OCI-LY3 (cell line): ENCODE data around the gene FZD4.
"Not testable (repeated sequence)": the region's sequence is repeated elsewhere in the genome, so short reads cannot be mapped to it uniquely, and the experiment has no call there.

Source experiments
- CTCF ChIP-seq: fragments of 200-600, 300-600 bp; sonication (generic); IDR thresholded peaks from 2 replicates; pipeline ENCODE4 v1.5.1; 2014; ENCODE audit warnings: antibody characterized with exemption, low read length, low read depth
- EZH2phosphoT487 ChIP-seq: fragments of 200-600 bp; shearing (Covaris generic); IDR thresholded peaks from 2 replicates; pipeline ENCODE4 v1.6.1; 2018; ENCODE audit warnings: antibody characterized with exemption, mixed run types, low read depth

- TF ChIP-seq CTCF, EZH2phosphoT487: not testable (repeated sequence)
These were observed 39.3 kb downstream of the FZD4 start for GRCh38 chr11:86915850-86916249.
